ENCODE results near the gene RBM18. TPM values are rescaled to one million over a fixed set of nuclear protein-coding genes. Genes with fewer than 3 reads are reported as not detected.
A peak's percentile ranks its signal among the peaks of the same experiment; 100 is the strongest.

The RBM18 gene
- total RNA-seq, result 5.2 and 6.5 TPM in 2 replicates

GRCh38 chr9:122264360-122265148 lies at the start of gene RBM18, which contains the start of gene MRRF:
Gene RBM18 (minus strand): TSS chr9:122264840. CDS start chr9:122261492, 3,348 bp downstream.
Gene MRRF (plus strand): TSS chr9:122264882. CDS start chr9:122270892, 6,010 bp downstream.
- peak; percentile 95 to 96 for DNase-seq (ENCODE audit: low read depth in 2 of 2)

- no peak for DNase-seq (ENCODE audit: low read depth in 2 of 2)
These were observed 49.5 kb upstream of the RBM18 start for GRCh38 chr9:122314165-122314564.

DNA sequence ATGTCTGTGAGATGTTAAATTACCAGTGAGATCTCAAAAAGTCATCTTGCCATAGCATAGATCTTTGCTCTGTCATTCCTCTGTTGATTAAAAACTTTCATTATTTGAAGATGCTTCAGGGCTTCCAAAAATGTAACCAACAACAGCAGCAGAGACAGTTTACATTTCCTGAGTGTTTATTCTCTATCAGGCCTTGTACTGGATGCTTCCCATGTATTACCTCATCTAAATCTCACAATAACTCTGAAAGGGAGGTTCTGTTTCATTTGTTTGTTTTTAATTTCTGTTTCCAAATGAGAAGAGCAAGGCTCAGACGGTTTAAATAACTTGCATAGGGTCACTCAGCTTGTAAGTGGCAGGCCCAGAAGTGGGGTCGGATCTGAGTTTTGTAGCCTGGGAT lies 45.2 kb upstream of the RBM18 start:
- no peak for DNase-seq (ENCODE audit: low read depth in 2 of 2)

- peak; percentile 64 to 91 for DNase-seq (ENCODE audit: low read depth in 2 of 2)
These were observed 43.3 kb upstream of the RBM18 start for GRCh38 chr9:122307925-122308324.

DNA sequence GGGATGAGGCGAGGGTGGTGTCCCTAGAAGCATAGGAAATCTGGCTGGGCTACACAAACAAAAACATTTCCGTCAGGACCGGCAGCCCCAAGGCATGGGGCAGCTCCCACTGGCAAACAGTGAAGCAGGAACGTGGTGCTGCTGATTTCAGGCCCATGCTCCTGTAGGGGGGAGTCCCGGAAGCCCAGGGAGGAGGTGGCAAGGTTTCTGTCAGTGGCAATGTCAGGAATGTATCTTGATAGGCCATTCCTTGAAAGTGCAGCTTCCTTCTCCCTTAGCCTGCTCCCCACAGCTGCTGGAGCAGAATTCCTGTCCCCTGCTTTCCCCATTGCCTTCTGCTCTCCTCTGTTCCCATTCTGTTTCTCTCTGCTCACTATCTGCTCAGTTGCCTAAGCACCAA lies 42.4 kb upstream of the RBM18 start:
- peak; percentile 75 to 93 for DNase-seq (ENCODE audit: low read depth in 2 of 2)

DNA sequence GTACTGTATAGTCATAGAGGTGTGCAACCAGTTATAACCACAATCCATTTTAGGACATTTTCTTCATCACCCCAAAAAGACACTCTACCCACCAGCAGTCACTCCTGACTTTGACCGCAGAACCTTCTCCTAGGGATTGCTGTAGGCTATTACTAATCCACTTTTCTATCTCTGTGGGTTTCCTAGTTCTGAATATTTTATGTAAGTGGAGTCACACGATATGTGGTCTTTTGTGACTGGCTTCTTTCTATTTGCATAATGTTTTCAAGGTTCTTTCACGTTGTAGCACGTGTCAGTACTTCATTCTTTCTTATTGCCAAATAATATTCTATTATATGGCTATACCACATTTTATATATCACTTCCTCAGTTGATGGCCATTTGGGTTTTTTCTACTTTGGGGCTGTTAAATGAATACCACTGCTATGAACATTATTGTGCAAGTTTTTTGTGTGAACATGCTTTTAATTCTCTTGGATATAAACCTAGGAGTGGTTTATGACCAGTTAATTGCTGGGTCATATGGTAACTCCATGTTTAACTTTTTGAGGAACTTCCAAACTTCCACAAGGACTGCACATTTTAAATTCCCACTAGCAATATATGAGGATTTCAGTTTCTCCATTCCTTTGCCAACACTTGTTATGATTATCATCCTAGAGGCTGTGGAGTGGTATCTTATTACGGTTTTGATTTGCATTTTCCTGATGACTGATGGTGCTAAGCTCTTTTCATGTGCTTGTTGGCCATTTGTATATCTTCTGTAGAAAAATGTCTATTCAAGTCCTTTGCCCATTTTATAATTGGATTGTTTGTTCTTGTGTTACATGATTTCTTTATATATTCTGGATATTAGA lies 37.8 kb upstream of the RBM18 start:
- DNase-seq (ENCODE audit: low read depth in 2 of 2), result no peak

GRCh38 chr9:122297512-122297911 lies 32.9 kb upstream of the RBM18 start:
- DNase-seq (ENCODE audit: low read depth in 2 of 2), result no peak

DNA sequence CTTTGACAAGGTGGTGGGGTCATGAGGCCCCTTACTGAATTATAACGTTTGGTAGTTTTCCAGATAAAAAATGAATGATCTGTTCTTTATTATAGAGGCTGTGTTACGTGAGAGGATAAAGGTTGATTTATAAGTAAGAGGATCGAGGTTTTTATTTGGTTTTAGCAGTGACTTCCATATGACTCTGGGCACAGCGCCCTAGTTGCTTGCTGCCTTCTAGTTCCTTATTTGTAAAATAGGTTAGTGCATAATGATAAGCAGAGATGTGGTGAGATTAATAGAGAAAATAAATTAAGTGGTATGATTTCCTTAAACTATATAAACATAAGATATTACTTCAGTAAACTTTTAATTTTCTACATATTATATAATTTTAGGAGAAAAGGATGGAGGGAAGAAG lies 29.9 kb upstream of the RBM18 start:
- no peak for DNase-seq (ENCODE audit: low read depth in 2 of 2)

GRCh38 chr9:122291458-122291857 lies 26.8 kb upstream of the RBM18 start:
- no peak for DNase-seq (ENCODE audit: low read depth in 2 of 2)

- no peak for DNase-seq (ENCODE audit: low read depth in 2 of 2)
These were observed 22.6 kb upstream of the RBM18 start for GRCh38 chr9:122287214-122287720.

DNA sequence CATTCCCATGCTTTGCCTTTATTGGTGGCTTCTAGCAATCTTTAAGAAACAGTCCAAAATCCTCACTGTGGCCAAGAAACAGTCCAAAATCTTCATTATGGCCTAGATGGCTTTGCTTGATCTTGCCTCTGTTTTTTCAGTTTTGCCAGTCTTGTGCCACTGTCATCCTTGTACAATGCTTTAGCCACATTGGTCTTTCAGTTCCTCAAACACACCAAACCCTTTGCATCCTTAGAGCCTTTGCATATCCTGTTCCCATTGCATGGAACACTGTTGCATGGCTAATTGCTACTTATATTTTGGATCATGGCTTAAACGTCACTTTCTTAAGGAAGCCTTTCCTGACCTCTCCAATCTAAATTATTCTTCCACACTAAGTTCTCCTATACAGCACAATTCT lies 22.1 kb upstream of the RBM18 start:
- DNase-seq (ENCODE audit: low read depth in 2 of 2), result no peak

GRCh38 chr9:122281368-122281767 lies 16.7 kb upstream of the RBM18 start:
- DNase-seq (ENCODE audit: low read depth in 2 of 2), result no peak

DNA sequence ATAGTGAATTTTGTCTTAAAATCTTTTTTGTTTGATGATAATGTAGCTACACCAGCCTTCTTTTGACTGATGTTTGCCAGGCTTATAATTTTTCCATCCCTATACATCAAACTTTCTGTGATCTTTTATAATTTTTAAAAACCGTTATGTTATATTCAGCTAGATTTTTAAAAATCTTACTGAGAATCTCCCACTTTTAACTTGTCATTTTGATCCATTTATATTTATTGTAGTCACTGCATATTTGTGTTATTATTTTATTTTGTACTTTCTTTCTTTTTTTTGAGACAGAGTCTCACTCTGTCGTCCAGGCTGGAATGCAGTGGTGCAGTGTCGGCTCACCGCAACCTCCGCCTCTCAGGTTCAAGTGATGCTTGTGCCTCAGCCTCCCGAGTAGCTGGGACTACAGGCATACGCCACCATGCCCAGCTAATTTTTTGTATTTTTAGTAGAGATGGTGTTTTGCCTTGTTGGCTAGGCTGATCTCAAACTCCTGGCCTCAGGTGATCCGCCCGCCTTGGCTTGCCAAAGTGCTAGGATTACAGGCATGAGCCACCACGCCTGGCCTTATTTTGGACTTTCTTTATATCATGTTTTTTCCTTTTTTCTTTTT lies 12.8 kb upstream of the RBM18 start:
- DNase-seq (ENCODE audit: low read depth in 2 of 2), result no peak

GRCh38 chr9:122276096-122276495 lies 11.5 kb upstream of the RBM18 start:
- DNase-seq (ENCODE audit: low read depth in 2 of 2), result no peak

DNA sequence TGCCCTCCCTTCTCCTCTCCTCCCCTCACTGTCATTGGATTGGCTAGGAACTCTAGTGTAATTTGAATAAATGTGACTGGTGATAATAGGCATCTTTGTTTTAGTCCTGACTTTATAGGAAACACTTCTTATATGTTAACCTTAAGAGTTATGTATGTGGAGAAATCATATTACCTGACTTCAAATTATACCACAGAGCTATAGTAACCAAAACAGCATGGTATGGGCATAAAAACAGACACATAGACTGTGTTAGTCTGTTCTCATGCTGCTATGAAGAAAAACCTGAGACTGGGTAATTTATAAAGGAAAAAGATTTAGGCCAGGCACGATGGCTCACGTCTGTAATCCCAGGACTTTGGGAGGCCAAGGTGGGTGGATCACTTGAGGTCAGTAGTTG lies 9.4 kb upstream of the RBM18 start:
- no peak for DNase-seq (ENCODE audit: low read depth in 2 of 2)

- peak in 1 of 2 donors; percentile 24 for DNase-seq (ENCODE audit: low read depth in 2 of 2)
These were observed 3.6 kb upstream of the RBM18 start for GRCh38 chr9:122268041-122268814.

DNA sequence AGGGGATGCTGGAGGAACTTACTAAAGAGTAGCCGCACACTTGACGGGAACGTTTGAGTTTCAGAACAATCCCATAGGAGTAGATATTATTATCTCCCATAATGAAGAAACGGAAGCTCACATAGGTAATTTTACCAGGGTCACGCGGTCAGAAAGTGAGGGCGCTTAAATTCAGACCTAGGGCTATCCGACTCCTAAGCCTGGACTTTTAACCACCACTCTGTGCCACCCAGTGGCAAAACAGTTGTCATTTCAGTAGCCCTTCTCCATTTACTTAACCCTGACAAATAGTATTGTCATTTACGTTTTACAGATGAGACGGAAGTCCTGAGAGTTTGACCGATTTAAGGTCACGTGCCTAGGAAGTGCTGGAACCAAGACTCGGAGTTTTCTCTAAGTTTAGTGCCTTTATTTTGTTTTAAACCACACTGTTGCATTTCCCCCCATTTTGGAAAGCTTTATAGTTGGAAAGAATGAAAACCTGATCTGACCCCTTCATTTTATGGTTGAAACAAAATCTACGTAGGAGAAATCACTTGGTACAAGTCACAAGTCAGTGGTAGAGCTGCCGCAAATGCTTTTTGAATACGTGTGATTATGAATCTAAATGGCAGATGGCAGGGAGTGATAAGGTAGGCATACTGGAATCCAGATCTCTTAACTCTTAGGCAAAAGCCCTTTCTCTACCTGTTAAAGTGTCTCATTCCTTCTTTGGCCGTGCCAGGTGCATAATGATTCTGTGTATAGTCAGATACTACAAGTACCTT lies 692 bp upstream of the RBM18 start:
- DNase-seq (ENCODE audit: low read depth in 2 of 2), result peak; percentile 46 to 74

DNA sequence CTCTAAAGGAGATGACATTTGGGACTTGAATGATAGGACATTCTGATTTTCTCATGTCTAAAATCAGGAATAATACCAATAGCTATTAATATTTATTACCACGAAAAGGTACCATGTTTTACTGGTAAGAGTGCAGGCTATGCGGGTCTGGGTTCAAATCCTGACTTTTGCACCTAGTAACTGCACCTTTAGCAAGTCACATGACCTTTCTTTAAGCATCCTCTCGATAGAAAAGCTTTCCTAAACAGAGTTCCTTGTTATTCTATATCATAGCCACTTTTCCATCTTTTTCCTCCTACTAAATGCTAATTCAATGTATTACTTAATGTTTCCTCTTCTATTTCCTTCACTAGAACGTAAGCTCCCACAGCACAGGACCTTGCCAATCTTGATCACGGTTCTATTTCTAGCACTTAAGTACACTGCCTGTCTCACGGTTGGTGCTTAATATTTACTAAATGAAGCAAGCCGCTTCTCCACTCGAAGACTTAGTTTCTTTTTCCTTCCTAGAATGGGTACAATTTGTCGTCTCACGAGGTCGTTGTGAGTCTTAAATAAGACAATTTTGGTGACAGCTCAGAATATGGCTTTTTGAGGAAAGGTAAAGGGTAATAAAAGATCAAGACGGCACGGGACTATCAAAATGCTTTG lies 816 bp downstream of the RBM18 start:
- peak in 1 of 2 donors; percentile 64 for DNase-seq (ENCODE audit: low read depth in 2 of 2)

- no peak for DNase-seq (ENCODE audit: low read depth in 2 of 2)
These were observed 2.6 kb downstream of the RBM18 start for GRCh38 chr9:122262073-122262472.

GRCh38 chr9:122261469-122261881 lies 3.2 kb downstream of the RBM18 start:
- peak; percentile 55 to 57 for DNase-seq (ENCODE audit: low read depth in 2 of 2)
